GM21723 (cell line): ENCODE data around the gene PPM1L.
A peak's percentile ranks its signal among the peaks of the same experiment; 100 is the strongest.

ENCODE experiments used
- ATAC-seq: cut with Tn5 transposase; IDR thresholded peaks from one replicate; pipeline ENCODE4 v1.9.1; 2021; ENCODE audit warnings: mild to moderate bottlenecking, moderate library complexity; ENCODE audit not compliant: unreplicated experiment

The PPM1L gene

DNA sequence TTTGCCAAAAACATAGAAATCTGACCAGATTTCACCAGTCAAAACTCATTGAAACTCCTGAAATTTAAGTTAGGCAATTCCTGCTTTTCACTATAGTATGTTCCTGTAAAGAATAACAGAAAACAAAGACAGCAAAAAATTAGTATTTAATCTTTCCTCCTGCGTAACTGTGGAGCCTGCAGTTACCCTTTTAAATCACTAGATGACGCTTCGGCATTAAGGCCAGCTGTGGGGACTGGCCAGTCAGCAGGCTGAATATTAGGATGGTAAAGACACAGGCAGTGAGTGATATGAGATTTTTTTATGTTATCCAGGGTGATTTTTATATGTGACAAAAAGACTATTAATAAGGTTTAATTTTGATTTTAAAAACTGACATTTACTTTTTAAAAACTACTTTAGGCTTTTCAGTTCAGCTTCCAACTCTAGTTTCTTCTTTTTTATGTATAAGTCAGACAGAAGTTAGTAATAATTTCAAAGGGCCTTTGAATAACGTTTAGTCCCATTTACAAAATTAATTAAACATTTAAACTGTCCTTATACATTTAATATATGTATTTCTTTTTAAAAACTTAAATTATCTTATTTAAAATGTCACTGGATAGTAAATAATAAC, 165.1 kb downstream of the PPM1L start:
- ATAC-seq = peak; percentile 91

DNA sequence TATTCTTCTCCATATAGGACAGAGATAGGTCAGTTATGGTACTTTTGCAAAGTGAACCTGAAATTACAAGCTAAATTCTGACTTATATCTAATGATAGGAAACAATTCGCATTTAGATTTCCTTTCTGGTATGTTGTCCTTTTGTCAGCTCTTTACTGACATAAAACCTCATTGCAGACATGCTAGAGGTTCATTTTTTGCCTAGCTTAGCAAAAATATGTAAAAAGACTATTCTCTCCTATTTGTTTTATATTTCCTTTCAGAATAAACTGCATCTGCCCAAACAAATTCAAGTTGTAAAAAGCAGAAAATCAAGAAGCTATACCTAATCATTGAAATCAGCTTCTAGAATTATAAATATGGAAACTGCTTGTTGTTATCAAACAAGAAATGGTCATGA, 168.7 kb downstream of the PPM1L start:
- no peak for ATAC-seq

GRCh38 chr3:160927620-160928019, 171.6 kb downstream of the PPM1L start:
- no peak for ATAC-seq

DNA sequence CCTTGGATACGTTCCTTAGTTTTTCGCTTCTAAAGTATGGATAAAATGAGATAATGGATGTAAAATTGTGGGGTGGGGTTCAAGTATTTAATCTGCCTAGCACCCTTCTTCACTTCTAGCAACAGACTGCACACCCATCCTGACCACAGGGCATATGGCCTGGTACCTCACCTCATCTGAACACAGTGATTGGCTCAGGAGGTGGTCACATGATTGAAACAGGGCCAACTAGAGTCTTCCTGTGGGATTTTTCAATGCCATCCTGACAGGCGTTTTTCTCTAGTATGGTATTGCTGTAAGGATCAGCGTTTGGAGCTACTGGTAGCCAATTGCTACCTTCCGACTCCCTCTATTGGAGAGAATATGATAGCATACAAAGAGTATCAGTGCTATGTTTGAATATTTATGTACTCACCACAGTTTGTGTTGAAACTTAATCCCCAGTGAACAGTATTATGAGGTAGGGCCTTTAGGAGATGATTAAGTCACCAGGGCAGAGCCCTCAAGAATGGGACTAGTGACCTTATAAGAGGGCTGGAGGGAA, 172.2 kb downstream of the PPM1L start:
- ATAC-seq = no peak

GRCh38 chr3:160929595-160929994, 173.6 kb downstream of the PPM1L start:
- ATAC-seq = no peak

- ATAC-seq = no peak
These were observed 175.4 kb downstream of the PPM1L start for GRCh38 chr3:160931474-160931873.

DNA sequence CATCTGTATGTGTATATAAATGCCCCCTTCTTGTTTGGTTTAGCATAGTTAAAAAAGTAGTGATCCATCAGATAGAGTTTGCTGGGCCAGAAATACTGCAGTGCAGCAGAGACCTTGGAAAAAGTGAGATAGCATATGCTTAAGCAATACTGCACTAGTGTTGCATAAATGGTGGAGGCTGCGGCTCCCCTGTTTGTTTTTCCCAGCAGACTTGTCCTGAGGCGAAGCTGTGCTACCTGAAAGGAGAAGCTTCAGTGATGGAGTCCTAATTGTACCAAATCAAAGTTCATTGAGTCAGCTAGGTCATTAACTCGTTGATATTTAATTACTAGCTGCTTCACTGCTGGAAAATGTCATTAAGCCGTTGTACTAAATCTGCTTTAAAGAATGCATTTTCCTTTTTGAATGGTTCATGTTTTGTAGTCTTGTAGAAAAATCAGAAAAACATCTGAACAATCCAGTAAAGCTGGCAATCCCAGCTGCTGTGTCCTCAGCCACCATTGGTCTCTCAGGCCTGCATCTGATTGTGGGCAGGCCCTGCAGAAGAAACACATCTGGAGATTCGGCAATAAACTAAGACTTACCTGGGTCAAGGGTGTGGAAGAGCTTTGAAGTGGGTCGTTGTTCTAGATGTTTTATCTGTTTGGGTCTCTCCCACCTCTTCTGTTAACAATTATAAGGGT, 179.5 kb downstream of the PPM1L start:
- ATAC-seq = no peak

GRCh38 chr3:160941885-160942494, 186.0 kb downstream of the PPM1L start:
- ATAC-seq = peak; percentile 97

- ATAC-seq = no peak
These were observed 188.0 kb downstream of the PPM1L start for GRCh38 chr3:160943996-160944395.

- no peak for ATAC-seq
These were observed 189.3 kb downstream of the PPM1L start for GRCh38 chr3:160945336-160945735.

DNA sequence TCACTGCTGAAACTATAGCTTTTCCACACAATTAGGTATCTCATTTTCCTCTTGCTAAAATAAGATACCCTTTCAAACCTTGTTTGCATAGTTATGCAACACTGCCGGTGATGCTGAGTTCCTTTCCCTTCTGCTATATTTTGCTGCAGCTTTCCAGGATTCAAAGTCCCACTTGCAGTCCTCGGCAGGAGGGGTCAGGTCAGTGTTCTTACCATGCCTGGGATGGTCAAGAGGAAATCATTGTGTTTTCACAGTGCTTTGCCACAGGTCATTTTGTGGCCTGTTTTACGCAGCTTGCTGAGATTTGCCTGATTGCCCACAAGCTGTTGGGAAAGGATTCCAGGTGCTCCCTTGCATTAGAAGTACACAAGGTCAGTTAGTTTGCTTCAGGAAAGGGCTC, 192.2 kb downstream of the PPM1L start:
- no peak for ATAC-seq

DNA sequence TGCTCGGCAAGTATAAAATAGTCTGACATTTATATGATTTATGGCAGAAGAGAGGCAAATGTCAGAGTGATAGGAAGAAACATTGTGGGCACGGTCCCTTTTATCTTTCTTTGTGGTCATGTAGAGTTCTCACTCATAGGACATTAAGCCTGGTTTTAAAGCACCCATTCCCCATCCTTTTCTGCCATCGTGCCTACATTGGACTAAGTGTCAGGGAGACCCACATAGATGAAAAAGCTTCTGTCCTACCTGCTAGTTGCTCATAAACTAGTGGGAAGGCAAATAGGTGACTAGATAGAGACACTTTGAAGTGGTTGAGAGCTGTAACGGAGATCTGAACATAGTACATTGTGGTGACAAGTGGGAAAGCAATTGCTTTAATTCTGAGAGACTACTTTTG, 193.4 kb downstream of the PPM1L start:
- ATAC-seq = no peak

DNA sequence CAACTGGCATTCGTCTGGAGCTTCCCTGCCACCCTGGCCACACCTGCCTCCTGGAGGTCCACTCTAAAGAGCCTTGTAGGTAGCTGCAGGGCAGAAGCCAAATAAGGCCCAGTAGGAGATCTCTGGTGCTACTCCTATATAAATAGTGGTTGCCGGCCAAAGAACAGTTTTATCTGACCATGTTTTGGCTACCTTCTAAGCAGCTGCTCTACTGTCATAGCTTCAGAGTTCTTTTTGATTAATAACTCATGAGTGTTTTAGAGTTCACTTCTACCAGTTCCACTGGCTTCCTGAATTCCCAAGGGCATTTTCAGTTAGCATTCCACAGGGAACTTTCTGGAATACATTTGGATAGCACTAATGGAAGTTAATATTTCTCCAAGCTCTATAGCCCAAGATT, 194.5 kb downstream of the PPM1L start:
- ATAC-seq = no peak

- no peak for ATAC-seq
These were observed 194.9 kb downstream of the PPM1L start for GRCh38 chr3:160950954-160951353.

DNA sequence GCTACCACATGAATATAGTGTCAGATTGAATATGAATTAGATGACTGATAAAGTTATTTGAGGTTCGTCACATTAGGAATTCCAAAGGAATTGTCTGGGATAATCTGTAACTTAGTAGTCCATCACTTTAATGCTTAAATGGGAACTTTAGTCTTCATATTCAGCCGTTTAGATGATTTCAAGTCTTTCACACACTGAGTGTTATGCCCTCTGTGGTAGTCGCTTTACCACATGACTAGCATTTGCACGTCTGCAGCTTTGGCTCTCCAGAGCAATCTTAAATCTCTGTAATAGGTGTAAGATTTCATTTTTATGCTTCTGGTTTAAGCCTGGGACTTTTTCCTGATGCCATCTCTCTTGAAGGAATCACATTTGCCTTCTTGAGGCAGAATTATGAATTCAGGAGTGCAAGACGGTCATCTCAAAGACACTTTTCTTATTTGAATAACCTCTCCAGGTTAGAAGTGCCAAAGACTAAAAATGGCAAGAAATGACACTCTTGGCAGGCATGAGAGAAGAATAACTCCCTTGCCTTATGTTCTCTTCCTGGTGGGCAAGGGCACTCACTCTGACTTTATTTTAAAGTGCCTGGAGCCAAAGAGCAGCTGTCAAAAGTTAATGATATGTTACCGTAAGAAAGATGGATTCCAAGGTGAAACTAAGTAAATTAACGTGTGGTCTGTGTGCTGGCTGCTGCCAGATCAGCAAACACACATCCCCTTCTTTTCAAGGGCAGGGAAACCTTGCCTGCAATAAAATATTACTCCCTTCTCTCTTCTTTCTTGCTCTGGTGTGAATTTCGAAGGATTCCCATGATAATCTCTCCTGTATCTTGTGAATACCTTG, 195.8 kb downstream of the PPM1L start:
- ATAC-seq = no peak

GRCh38 chr3:160953686-160954085, 197.7 kb downstream of the PPM1L start:
- ATAC-seq = no peak

- ATAC-seq = peak; percentile 87
These were observed 200.8 kb downstream of the PPM1L start for GRCh38 chr3:160956785-160957184.

DNA sequence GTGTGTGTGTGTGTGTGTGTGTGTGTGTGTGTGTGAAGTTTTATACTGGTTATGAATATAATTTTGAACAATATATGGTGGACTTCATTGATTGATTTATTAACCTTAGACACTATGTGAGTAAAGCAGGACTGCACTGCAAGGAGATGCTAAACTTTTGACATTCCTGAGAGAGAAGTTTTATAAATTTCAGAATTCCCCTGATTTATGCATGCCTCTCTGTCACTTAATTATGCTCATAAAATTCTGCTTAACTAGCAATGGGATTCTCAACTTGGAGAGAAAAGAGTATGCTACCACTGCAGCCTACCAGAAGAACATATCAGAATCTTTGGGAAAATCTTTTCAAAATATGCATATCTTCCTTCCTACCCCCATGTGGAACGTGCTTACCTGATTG, 204.5 kb downstream of the PPM1L start:
- no peak for ATAC-seq

- ATAC-seq = no peak
These were observed 207.9 kb downstream of the PPM1L start for GRCh38 chr3:160963949-160964348.

- no peak for ATAC-seq
These were observed 212.7 kb downstream of the PPM1L start for GRCh38 chr3:160968761-160969160.
